HG03039 (cell line): ENCODE measurements around the gene AGTRAP.

Source experiments
- ATAC-seq: cut with Tn5 transposase; IDR thresholded peaks from one replicate; pipeline ENCODE4 v1.9.1; 2021; ENCODE audit warnings: mild to moderate bottlenecking, moderate library complexity; ENCODE audit not compliant: unreplicated experiment

The AGTRAP gene

DNA sequence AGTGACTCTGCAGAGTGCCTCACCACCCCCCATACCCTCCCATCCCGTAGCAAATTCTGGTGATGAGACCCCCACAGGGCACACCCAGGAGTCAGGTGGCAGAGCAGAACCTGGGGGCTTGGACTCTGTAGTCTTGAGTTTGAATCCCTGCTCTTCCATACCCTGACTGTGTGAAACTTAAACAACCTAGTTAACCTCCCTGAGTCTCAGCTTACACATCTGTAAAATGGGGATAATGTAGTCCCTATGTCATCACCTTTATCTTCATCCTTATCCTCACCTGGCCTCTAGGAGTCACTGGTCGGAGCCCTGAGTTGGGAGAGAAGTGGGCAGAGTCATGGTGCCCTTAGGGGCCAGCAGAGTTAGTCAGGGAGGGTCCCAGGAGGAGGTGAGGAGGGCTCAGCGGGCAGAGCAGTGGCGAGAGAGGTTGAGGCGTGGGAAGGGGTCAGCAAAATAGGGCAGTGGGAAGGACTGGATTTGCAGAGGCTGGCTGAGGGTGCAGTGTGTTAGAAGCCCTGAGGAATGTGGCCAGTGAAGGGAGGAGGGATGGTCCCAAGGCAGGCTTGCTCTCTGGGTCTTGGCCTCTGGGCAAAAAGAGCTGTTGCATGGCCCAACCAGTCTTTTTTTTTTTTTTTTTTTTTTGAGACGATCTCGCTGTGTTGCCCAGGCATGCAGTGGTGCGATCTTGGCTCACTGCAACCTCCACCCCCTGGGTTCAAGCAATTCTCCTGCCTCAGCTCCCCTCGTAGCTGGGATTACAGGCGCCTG, 44.6 kb downstream of the AGTRAP start:
- ATAC-seq: no peak

DNA sequence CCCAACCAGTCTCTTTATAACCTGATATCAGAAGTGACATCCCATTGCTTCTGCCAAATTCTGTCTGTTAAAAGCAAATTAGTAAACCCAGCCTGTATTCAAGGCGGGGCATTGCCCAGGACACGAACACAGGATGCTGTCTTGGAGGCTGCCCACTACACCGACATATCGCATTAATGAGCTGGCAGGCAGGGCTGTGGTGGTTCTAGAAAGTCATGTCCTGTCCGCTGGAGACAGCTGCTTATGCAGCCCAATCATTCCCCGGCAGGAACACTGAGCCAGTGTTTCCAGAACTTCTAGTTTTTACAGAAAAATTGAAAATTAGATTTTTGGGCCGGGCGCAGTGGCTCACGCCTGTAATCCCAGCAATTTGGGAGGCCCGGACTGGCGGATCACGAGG, 45.4 kb downstream of the AGTRAP start:
- no peak for ATAC-seq

DNA sequence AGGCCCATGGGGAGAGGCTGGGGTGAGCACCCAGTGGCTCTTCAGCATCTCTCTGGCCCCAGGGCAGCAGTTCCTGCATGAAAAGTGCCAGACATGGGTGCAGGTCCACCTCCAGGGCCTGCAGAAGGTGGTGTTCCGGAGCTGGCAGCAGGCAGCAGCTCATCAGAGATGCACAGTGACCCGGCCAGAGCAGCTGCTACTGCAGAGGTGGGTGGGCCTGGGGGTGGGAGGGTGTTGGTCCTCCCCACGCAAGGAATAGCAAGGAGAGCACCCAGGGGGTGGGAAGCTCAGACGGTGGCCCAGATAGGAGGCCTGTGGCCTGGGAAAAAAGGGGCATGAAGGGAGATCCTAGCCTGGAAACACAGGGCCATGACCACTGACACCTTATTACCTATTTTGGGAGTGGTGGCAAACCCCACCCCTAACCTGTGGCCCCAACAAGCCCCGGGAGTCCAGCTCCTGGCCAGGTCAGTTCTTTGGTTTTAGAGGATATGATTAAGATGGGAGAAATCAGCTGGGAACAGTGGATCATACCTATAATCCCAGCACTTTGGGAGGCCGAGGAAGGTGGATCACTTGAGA, 46.3 kb downstream of the AGTRAP start:
- ATAC-seq: no peak

DNA sequence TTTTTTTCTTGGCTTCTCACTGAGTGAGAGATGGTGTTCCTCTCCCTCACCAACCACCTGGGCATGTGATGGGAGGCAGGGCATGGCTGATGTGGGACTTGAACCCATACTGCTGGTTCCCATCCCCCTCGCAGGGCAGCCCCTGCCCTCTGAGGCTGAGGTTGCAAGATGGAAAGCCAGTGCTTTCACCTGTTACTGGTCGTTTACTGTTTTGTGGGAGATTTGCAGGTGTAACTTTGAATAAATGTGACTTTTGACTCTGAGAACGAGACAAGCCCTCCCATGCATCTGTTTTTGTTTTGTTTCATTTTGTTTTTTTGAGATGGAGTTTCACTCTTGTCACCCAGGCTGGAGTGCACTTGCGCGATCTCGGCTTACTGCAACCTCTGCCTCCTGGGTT, 47.6 kb downstream of the AGTRAP start:
- ATAC-seq: no peak

DNA sequence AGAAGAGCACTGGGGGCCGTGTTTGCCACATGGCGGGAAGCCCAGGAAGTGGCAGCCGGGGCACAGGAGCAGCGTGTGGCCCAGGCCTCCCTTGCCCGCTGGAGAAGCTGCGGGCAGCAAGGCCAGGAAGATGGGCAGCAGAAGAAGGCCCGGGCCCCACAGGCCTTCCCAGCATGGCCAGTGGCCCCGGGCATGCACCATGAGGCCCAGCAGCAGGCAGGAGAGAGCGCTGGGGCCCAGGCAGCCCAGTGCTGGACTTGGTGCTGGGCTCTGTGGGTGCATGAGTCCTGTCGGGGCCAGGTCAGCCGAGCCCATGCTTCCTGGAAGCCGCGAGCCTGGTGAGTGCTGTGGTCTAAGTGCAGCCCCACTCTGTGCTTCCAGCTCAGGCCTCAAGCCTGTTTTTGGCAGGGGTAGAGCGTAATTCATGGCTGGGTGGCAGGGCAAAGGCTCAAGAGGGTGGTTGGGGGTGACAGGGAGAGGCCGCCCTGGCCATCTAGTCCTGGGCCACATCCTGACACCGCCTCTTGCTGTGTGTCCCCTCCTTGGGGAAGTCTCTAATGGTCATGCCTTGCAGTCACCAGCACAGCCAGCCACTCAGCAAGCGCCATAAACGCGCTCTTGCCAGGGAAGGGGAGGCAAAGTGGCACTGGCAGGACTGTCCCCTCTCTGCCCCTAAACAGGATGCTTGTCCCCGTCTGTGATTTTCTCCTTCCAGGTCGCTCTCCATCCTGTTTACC, 48.5 kb downstream of the AGTRAP start:
- ATAC-seq: no peak

DNA sequence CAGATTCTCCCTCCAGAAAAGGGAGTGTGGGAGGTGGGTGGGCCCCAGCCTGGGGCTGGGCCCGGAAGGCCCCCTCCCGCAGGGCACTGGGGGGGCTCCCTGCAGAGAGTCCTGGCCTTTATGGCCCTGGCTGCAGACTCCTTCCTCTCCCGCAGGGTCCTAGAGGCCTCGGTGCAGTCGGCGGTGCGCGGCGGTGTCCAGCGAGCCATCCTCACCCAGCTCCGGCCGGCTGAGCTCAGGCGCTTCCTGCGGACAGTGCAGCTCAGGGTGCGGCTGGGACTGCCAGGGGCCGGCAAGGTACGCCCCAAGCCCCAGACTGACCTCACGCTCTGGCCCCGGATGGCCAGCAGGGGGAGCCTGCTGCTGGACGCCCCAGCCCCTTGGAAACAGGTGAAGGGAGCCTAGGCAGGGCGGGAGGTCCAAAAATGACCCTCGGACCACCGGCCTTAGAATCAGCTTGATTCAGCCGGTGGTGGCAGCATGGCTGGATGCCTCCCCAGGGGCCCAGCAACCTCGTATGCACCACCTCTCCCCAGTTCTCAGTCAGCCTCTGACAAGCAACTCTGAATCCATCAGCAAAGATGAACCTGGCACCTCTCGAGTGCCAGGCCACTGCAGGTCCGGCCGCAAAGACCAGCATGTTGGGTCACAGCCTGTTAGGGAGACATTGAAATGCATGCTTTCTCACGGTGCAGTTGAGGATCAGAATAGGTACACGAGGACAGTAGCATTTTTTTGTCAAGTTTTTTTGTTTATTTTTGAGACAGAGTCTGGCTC, 49.2 kb downstream of the AGTRAP start:
- no peak for ATAC-seq

DNA sequence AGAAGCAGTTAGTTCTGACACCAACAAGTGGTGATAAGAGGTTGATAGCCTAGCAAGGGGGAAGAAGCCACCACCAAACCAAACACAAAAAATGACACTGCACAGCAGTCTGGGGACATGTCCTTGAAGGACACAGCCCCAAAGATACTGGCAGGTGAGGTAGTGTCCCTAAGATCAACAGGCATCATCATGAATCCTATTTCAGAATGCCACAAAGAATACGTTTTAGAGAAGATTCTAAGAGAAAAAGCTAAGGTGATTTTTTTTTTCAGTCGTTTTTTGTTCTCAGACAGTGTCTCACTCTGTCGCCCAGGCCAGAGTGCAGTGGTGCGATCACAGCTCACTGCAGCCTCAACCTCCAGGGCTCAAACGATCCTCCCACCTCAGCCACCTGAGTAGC, 50.2 kb downstream of the AGTRAP start:
- no peak for ATAC-seq

DNA sequence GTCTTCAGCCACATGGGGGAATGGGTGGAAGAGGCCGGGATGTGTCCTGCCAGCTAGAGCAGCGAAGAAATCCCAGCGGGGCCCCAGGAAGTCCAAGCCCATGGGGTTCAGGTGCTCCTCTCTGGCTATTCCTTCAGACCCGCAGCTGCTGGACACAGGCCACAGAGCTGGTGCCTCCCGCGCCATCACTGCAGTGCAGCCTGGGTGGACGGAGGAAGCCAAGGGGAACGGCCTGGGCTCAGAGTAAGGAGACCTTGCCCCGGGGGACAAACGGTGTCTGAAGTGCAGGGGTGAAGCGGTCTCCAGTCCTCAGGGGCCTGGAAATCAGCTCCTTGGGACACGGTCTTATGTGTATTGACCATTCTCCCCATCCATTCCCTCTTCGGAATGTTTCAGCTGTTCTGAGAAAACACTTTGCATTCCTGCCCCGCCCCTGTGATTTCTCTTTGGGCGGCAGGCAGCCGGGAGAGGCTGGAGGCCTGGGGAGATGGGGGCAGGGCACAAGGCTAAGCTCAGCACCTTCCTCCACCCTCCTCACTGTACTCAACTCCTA, 51.4 kb downstream of the AGTRAP start:
- ATAC-seq: no peak

DNA sequence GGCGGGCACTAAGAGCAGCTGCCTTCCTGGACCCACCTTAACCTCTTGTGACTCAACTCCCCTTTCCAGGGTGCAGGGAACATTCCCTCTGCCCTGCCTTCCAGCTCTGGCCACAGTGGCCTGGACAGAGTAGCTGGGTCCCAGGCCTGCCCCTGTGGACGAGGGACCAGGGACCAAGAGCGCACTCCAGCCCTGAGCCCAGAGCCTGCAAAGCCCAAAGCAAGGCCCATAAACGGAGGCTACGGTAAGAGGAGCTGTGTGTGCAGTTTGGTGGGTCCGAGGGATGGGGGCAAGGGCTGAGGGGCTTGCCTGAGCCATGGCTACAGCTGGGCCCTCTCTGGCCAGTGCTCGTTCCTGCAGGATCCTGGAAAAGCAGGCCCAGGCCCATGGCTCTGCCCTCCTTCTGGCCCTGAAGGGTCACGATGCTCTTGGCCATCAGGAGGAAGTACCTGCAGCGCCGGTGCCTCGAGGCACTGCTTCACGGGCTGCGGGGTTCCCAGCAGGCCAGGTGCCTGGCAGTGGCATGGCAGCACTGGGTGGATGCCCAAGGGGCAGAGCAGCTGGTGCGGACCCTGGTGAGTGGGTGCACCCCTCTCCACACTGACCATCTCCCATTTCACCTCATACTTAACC, 52.0 kb downstream of the AGTRAP start:
- ATAC-seq: no peak

DNA sequence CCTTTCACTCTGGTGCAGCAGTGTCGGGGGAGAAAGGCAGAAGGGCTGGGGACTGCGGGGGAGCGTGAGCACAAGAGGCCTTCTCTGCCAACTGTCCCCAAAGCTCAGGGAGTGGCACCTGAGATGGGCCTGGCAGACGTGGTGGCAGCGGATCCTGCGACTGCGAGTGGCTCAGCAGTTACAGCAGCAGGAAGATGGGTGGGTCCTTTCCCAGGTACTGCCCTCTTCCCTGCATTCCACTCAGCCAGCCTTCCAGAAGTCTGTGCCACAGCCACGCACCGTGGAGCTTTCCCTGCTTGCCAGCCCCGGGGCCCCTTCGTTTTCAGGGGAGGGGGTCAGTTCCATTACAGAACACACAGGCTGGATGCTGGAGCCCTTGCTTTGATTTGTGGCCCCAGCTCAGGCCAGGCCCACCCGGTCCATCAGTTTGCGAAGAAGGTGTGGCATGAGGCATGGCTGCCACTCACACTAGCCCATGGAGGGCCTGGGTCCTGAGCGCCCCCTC, 52.7 kb downstream of the AGTRAP start:
- no peak for ATAC-seq

DNA sequence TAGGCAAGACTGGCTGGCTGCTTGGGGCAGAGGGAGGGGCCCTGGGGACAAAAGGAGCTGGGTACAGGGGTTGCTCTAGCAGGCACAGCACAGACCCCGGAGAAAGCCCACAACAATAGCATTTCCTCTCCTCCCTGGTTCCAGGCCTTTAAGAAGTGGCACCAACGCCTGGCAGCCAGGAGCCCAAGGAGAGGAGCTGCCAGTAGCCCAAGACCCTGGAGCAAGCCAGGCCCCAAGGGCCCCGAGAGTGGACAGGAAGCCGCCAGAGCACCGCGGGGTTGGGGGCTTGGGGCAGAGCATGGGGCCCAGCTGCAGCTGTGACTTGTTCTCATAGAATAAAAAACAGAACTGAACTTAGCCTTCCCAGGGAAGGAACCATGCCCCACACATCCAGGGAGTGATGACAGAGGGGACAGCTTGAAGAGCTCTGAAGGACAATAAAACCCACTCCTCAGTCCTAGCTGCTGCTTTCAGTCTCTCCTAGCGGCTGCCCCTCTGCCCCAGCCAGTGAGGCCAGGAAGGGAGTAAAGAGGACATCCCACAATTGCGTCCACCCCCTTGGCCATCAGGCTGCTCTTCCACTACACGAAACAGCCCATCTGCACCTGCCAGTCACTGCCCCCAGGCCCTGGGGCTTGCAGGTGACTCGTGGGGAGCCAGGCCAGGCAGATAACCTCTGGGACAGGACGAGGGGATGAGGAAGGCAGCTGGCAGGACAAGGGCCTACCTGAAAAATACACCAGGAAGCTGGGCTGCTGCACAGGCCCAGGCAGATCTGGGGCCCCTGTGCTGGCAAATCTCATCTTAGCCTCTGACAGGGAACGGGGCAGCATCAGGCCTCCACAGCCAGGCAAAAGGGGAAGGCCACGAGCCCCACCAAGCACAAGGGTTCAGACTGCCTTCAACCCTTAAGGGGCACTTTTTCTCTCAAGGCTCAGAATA, 53.5 kb downstream of the AGTRAP start:
- no peak for ATAC-seq

DNA sequence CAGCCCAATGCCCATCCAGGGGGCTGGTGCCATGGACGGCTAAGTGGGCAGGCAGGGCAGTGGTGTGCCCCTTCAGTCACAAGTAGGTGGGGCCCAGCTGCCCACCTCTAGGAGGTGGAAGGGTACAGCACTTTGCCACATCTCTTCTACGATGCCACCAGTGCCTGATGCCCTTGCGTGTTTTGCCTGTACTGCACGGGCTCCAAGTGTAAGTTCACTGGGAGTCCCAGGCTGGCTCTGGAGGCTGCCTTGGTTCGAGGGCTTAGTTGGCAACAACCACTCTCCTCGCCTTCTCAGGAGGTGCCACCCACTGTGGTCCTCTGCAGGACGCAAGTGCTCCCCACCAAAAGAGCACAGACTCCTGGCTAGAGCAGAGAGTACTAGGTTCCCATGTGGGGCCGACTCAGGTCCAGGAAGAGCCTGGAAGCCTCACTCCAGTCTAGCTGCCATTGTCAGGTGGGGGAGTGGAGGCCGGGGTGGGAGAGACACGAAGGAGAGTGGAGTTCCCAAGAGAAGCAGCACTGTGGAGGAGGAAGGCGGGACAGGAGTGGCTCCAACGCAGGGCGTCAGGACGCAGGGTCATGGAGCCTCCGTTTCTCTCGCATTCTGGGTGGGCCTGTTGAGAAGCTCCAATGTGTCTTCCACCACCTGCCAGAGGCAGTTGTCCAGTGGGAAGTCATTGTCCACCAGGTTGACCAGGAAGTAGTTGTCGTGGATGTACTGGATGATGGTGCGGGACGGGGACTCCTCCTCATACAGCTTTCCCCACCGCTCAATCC, 54.4 kb downstream of the AGTRAP start:
- ATAC-seq: no peak

DNA sequence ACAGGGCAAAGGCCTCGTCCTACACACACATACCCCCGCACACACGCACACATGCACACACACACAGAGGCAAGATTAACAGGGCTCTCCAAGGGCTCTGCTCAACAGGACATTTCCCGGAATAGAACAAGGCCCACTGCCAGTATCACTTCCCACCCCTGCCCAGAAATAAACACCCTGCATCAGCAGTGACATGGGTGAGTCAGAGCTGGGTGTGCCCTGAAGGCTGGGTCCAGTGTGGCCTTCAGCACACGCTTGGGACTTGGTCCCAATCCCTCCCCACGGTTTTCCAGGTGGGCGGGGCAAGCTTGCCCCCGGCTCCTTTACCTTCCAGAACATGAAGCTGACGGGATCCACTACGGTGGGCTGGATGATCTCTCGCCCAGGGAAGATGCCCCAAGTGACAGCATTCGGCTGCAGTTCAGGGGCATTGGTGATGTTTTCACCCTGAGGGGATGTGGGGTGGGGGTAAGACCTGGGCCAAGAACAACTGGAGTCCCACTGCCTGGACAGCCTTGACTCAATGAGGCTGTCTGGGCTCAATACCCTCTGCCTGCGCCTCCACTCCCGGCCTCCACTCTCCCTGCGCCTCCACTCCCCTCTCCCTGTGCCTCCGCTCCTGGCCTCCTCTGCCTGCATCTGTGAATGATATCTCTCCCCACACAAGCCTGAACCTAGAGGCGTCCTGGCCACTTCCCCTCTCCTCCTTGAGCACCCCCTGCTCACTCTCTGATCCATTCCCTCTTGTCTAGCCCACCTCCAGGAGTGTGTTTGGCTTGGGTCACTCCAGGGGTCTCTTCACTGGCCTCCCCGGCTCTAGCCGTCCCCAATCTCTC, 55.2 kb downstream of the AGTRAP start:
- no peak for ATAC-seq

DNA sequence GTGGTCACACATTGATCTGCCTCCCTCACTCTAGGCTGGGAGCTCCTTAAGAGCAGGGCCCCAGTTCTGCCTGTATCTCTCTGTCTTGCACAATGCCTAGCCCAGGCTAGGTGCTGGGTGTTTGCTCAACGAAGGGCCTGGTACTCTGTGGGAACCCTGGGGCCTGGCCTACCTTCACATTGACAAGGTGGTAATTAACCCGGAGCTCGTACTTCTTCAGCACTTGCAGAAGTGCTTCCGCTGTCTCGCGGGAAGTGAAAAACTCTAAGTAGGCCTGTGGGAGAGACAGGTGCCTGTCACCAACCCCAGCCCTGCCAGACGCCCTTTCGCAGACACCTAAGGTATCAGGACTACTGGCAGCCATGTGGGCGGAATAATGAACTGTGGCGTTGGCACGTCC, 56.2 kb downstream of the AGTRAP start:
- no peak for ATAC-seq

DNA sequence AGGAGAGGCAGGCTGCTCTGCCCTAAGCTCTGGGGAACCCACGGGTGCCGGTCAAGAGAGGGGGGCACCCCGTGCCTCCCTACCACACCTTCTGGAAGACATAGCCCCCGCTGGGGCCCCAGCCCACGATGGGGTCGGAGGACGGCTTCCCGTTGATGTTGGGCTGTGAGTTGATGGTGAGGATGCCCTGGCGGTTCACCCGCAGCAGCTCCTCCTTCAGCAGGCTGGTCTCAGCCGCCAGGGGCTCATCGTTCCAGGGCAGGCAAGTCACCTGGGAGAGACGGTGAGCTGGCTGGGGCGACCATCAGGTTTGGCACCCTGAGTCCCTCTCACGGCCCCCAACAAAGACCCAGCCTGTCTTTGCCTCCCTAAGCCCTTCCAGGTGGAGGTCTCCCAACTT, 57.9 kb downstream of the AGTRAP start:
- ATAC-seq: no peak

DNA sequence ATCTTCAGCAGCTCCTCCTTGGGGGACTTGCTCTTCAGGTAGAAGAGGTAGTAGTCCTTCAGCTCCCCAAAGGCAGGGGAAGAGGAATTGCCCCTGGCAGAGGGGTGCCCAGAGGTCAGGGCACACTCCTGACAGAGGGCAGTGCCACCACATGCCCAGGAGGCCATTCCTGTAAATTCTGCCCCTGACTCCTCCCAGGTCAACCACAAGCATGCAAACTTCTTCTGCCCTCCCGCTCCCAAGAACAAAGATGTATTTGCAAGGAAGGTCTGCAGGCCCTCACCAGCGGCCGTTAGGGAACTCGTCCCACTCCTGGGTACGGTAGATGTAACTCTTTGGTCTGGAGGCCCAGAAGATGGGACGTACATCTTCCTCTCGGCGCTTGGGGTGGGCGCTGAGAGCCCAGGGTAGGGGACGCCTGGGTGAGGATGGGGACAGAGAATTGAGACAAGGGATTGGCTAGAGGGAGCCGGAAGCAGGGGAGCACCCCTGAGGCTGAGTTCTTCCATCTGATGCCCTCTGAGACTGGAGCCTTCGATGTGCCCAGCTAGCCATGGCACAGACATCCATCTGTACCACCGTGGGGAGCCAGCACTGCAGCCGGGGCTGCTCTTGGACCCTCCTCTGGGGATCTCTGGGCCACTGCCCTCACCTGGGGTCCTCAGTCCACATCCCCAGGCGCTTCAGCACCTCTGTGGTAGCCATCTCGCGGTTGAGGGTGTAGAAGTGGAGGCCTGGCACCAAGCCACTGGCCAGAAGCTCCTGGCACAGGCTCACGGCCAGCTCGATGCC, 58.7 kb downstream of the AGTRAP start:
- no peak for ATAC-seq
